A673 (cell line): ENCODE measurements around the gene TBCE. TPM values are rescaled to one million over a fixed set of nuclear protein-coding genes. Genes with fewer than 3 reads are reported as not detected.

Source experiments
- BruUV-seq: library from RNA; stranded (reverse); fragments of 400-500 nt; replicated peaks from 2 replicates; lab custom pipeline; 2021; lab: Mats Ljungman, UMichigan
- CTCF ChIA-PET: fragments of 300-600 bp; sonication (Branson Sonifier 250); formaldehyde crosslinking; loops from one replicate; lab custom pipeline; 2022; ENCODE audit warnings: antibody characterized with exemption; lab: Charles Lee
- POLR2A ChIA-PET: fragments of 300-600 bp; sonication (Branson Sonifier 250); formaldehyde crosslinking; loops from one replicate; lab custom pipeline; 2022; ENCODE audit warnings: antibody characterized with exemption; ENCODE audit not compliant: low non-redundant PET; lab: Charles Lee
- DNase-seq: peaks from one replicate; pipeline ENCODE4 v3.0.0-alpha.2; 2015; ENCODE audit warnings: low spot score
- H3K27ac ChIP-seq: fragments of 200-600 bp; sonication (generic); 2 replicates; pipeline ENCODE4 v1.5.1; 2016; ENCODE audit warnings: mixed run types, low read depth, mild to moderate bottlenecking, mixed read lengths, antibody characterized with exemption, low read length; ENCODE audit not compliant: poor library complexity, severe bottlenecking
- H3K27me3 ChIP-seq: fragments of 200-600 bp; sonication (generic); replicated peaks from 2 replicates; pipeline ENCODE4 v1.6.1; 2017; ENCODE audit warnings: mixed run types, low read depth, mild to moderate bottlenecking, mixed read lengths, antibody characterized with exemption, low read length; ENCODE audit not compliant: insufficient read depth, poor library complexity
- H3K36me3 ChIP-seq: fragments of 200-600 bp; sonication (generic); 2 replicates; pipeline ENCODE4 v1.6.1; 2016; ENCODE audit warnings: mixed run types, mild to moderate bottlenecking, mixed read lengths, antibody characterized with exemption, low read length; ENCODE audit not compliant: insufficient read depth, poor library complexity, severe bottlenecking
- H3K4me1 ChIP-seq: fragments of 200-600 bp; sonication (generic); 2 replicates; pipeline ENCODE4 v1.6.1; 2017; ENCODE audit warnings: mixed run types, mild to moderate bottlenecking, mixed read lengths, antibody characterized with exemption, low read length; ENCODE audit not compliant: insufficient read depth, poor library complexity, severe bottlenecking
- H3K4me3 ChIP-seq: fragments of 200-600 bp; sonication (generic); 2 replicates; pipeline ENCODE4 v1.5.1; 2016; ENCODE audit warnings: low read depth, mixed run types, mild to moderate bottlenecking, mixed read lengths, low read length; ENCODE audit not compliant: poor library complexity, severe bottlenecking
- H3K9me3 ChIP-seq: fragments of 200-600 bp; sonication (generic); 2 replicates; pipeline ENCODE4 v1.6.1; 2016; ENCODE audit warnings: mixed run types, low read depth, mild to moderate bottlenecking, mixed read lengths, antibody characterized with exemption, low read length; ENCODE audit not compliant: poor library complexity, severe bottlenecking
- CTCF ChIP-seq: fragments of 300-800, 200-600 bp; sonication (generic); conservative IDR thresholded peaks from 2 replicates; pipeline ENCODE4 v1.5.1; 2017; ENCODE audit warnings: low read depth, mild to moderate bottlenecking, antibody characterized with exemption, low read length, moderate library complexity, mixed read lengths
- EZH2 ChIP-seq: fragments of 200-600 bp; sonication (generic); IDR thresholded peaks from 2 replicates; pipeline ENCODE4 v1.6.1; 2017; ENCODE audit warnings: borderline replicate concordance, low read depth, mild to moderate bottlenecking, mixed read lengths, antibody characterized with exemption, low read length; ENCODE audit not compliant: poor library complexity, severe bottlenecking
- intact Hi-C: fragments of 100-400 bp; cut with micrococcal nuclease; formaldehyde crosslinking; loops from one replicate; pipeline ENCODE4 v1.10.0; 2022; ENCODE audit not compliant: unreplicated experiment
- total RNA-seq: library from RNA; stranded (reverse); gene quantifications from 2 replicates; pipeline ENCODE4 v1.2.3, GENCODE V29; 2021

TBCE gene
- total RNA-seq, 1 experiment from 2014 or later: 26.3 TPM

- ChIA-PET CTCF (no interaction called here), POLR2A (no interaction called here)
- Histone ChIP-seq H3K4me1 (no peaks in the 10 kb centered on the region), H3K36me3 (peaks cover 3% of the 10 kb centered on the region), H3K27me3 (no peaks in the 10 kb centered on the region), H3K27ac (no peak overlapping the region), H3K9me3 (no peaks in the 10 kb centered on the region), H3K4me3 (no peak overlapping the region)
- DNase-seq: no peak
- TF ChIP-seq CTCF (no peak), EZH2 (no peak)
- intact Hi-C loops: no loop called here
- no TSS peak for BruUV-seq
Observed at GRCh38 chr1:235473806-235474205, 106.6 kb downstream of the TBCE start.

- BruUV-seq: no TSS peak
- CTCF ChIA-PET: no interaction called here
Observed at GRCh38 chr1:235483090-235483489, 115.9 kb downstream of the TBCE start.

GRCh38 chr1:235485558-235485957 lies 118.3 kb downstream of the TBCE start:
- POLR2A ChIA-PET: no interaction called here
- DNase-seq: no peak
- TF ChIP-seq EZH2 (no peak), CTCF (no peak)
- H3K27me3 ChIP-seq: no peaks in the 10 kb centered on the region
- no peaks in the 10 kb centered on the region for H3K4me1 ChIP-seq
- CTCF ChIA-PET: no interaction called here
- intact Hi-C loops: no loop called here
- H3K4me3 ChIP-seq: no peak overlapping the region
- H3K27ac ChIP-seq: no peak overlapping the region
- BruUV-seq: no TSS peak
- no peaks in the 10 kb centered on the region for H3K9me3 ChIP-seq
- H3K36me3 ChIP-seq: peaks cover 13% of the 10 kb centered on the region

More at GRCh38 chr1:235483090-235483489, 115.9 kb downstream of the TBCE start:
- Histone ChIP-seq H3K27ac (no peak overlapping the region), H3K4me1 (no peaks in the 10 kb centered on the region), H3K27me3 (no peaks in the 10 kb centered on the region), H3K36me3 (peaks cover 24% of the 10 kb centered on the region), H3K4me3 (no peak overlapping the region), H3K9me3 (no peaks in the 10 kb centered on the region)
- intact Hi-C loops: no loop called here
- TF ChIP-seq EZH2 (no peak), CTCF (no peak)
- DNase-seq: no peak
- POLR2A ChIA-PET: no interaction called here
